ENCODE results near the gene ANTXRL. TPM values are rescaled to one million over a fixed set of nuclear protein-coding genes. Genes with fewer than 3 reads are reported as not detected.
"Not testable (repeated sequence)": the region's sequence is repeated elsewhere in the genome, so short reads cannot be mapped to it uniquely, and the experiment has no call there.

ANTXRL gene
- total and polyA plus RNA-seq, 2 of the 8 experiments (the other 6 are each of a cell fraction or from before 2014, with no cell fraction given) = not detected

DNA sequence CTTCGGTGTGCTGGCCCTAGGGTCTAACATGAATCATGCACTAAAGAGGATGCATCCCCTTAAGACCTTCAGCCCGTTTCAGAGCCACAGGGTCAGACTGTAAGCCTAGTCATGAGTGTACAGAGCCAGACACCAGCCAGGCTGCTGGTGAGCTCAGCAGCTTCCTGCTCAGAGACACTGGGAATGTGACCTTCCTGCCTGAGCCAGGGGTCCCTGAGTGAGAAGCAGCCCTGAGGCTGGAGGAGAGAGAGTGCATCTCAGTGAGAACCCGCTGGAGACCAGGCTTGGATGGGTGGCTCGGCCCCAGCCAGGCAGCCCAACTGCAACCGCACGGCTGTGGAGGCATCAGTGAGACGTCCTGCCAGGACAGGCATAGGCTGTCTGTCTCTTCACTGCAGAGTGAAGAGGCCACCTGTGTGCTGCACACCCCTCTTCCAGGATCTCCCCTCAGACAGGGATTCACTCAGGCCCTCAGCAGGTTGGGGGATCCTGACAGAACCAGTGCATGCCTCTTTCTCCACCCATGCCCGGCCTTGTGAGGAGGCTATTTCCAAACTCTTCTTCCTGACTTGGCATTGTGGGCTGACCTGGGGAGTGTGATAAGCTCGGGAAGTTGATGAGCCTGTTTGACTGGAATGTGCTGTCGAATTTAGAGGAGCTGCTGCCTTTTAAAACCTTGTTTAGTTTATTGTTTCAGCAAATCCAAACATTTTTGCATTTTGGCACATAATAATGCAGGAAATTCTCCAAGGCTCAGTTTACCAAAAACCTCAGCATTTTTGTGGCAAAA is 28.5 kb downstream of the ANTXRL start:
- H3K23ac ChIP-seq (ENCODE audit: insufficient read length); H3K56ac ChIP-seq (replicated peaks; ENCODE audit: insufficient read length, low read depth, low read length); H3K36me3 ChIP-seq (ENCODE audit: control insufficient read depth in 2 of 4, insufficient read depth in 4 of 4, low read length in 3 of 4); DNase-seq (ENCODE audit: low read depth in 1 of 2, low spot score in 2 of 2); H4K5ac ChIP-seq (ENCODE audit: insufficient read length, low read depth, low read length); H3K79me2 ChIP-seq (ENCODE audit: control insufficient read depth in 1 of 2, insufficient read depth in 2 of 2, low read length in 2 of 2); H3K27me3 ChIP-seq (replicated peaks in 1 of 4; ENCODE audit: control insufficient read depth in 3 of 4, extremely low read depth in 1 of 4, insufficient read depth in 3 of 4, low read length in 3 of 4); H4K8ac ChIP-seq (ENCODE audit: extremely low read depth, insufficient read depth, low read length); H2AK5ac ChIP-seq (ENCODE audit: low read depth, low read length); POLR2A ChIA-PET (ENCODE audit: partially characterized antibody); H3K27ac ChIP-seq (ENCODE audit: low read depth, low read length); H3K9me3 ChIP-seq (ENCODE audit: insufficient read depth in 2 of 2, low read depth in 1 of 2, low read length in 1 of 2); H2BK15ac ChIP-seq (ENCODE audit: low read length); H3K23me2 ChIP-seq (ENCODE audit: low read depth, low read length); H3K14ac ChIP-seq (ENCODE audit: insufficient read length); H3K4ac ChIP-seq (replicated peaks; ENCODE audit: insufficient read length, low read depth, low read length); H2BK12ac ChIP-seq (ENCODE audit: low read depth, low read length); FAIRE-seq; H2BK5ac ChIP-seq (ENCODE audit: low read depth, low read length); H3K4me3 ChIP-seq (ENCODE audit: extremely low read depth in 1 of 4, insufficient read depth in 2 of 4, low read depth in 3 of 4, low read length in 4 of 4); H2BK20ac ChIP-seq (ENCODE audit: low read length); H4K20me1 ChIP-seq (replicated peaks in 1 of 2; ENCODE audit: control insufficient read depth in 1 of 2, insufficient read depth in 2 of 2, low read length in 2 of 2); H2BK120ac ChIP-seq (replicated peaks; ENCODE audit: low read depth, low read length); H3K79me1 ChIP-seq (ENCODE audit: low read depth, low read length); H3K18ac ChIP-seq (ENCODE audit: extremely low read depth, low read length); H4K91ac ChIP-seq (replicated peaks; ENCODE audit: insufficient read length, low read length); H3K9ac ChIP-seq (replicated peaks in 1 of 4; ENCODE audit: extremely low read depth in 1 of 4, low read depth in 3 of 4, low read length in 3 of 4): not testable (repeated sequence)
- WGBS, 2 experiments (ENCODE audit: extremely low coverage in 1 of 2, insufficient coverage in 1 of 2, insufficient read length in 1 of 2, insufficient replicate concordance in 2 of 2, low coverage in 1 of 2, low lambda C conversion rate in 2 of 2, missing lambda C conversion rate in 1 of 2) = 78% methylated on average over 10 of the region's 10 CpGs; no CpG with 5 or more reads in 1 of the 2 experiments
- peak; percentile 67; the same call in 1 of the 2 replicates for TF ChIP-seq RBBP5 (IDR thresholded peaks at IDR 0.05; ENCODE audit: borderline replicate concordance, low read depth, low read length)
- peak; percentile 35; the same call in 1 of the 2 replicates for TF ChIP-seq TEAD4 (IDR thresholded peaks at IDR 0.05; ENCODE audit: low read depth, low read length)
- Histone ChIP-seq H3K4me2 (ENCODE audit: insufficient read depth in 1 of 2, low read depth in 2 of 2, low read length in 2 of 2) (peak overlapping the region in 1 of 2 experiments; percentile 1; a peak in 1 of 4 replicates), H3K4me1 (replicated peaks in 1 of 4; ENCODE audit: control insufficient read depth in 3 of 4, insufficient read depth in 4 of 4, low read length in 3 of 4) (peaks cover 0 to 12% (median 2%) of the 10 kb centered on the region in 4 experiments; a peak in 2 of 7 replicates), H2AFZ (ENCODE audit: low read length) (0 out of 2 replicates have a peak overlapping the region, but pooled peaks have one; percentile 43)
- CTCF ChIA-PET (ENCODE audit: partially characterized antibody) = interaction anchor here (0.6 to 1.4 kb wide), 4 partner anchors 10 to 86 kb away, joined by 3 to 5 read pairs (median 3); no protein-coding TSS in a partner anchor

Data from H1 (cell line).